A549 (cell line): ENCODE measurements around the gene PPID. TPM values are rescaled to one million over a fixed set of nuclear protein-coding genes. Genes with fewer than 3 reads are reported as not detected.

Experiments
- ATAC-seq, 2 experiments: fragments of 200-7000 bp in 1 of 2; fragments of >200 bp in 1 of 2; cut with Nextera tagmentation in 1 of 2; cut with Tn5 transposase in 1 of 2; 3 replicates each; pipeline versions ENCODE4 v1.8.0 to v1.9.1; 2018 to 2020; ENCODE audit warnings: mild to moderate bottlenecking in 1 of 2, moderate library complexity in 1 of 2
- CTCF ChIA-PET: fragments of 300-600 bp; sonication (Branson Sonifier 250); formaldehyde crosslinking; extraction: SDS; loops from one replicate; lab custom pipeline; 2021; ENCODE audit warnings: antibody characterized with exemption, inconsistent platforms; lab: Yijun Ruan, JAX
- POLR2A ChIA-PET: fragments of 350-600 bp; formaldehyde crosslinking; extraction: SDS; loops from one replicate; lab custom pipeline; 2021; ENCODE audit warnings: antibody characterized with exemption, inconsistent platforms; lab: Yijun Ruan, JAX
- DNase-seq, 2 experiments: peaks; one replicate each; pipeline versions ENCODE4 v3.0.0 to v3.0.0-alpha.2; 2011 to 2016; ENCODE audit warnings: low read depth in 1 of 2, low spot score in 1 of 2
- FAIRE-seq: peaks from 2 replicates; lab custom pipeline; 2011; peaks lifted over from hg19 to GRCh38; lab: Jason Lieb, UNC
- H3K27ac ChIP-seq, 2 experiments: fragments of >200 bp; sonication (Bioruptor Twin); formaldehyde crosslinking; 3 replicates each; pipeline ENCODE4 v1.5.1; 2016 to 2017
- H3K4me1 ChIP-seq: fragments of >200 bp; sonication (Bioruptor Twin); formaldehyde crosslinking; 3 replicates; pipeline ENCODE4 v1.6.1; 2016
- H3K4me2 ChIP-seq: fragments of >200 bp; sonication (Bioruptor Twin); formaldehyde crosslinking; 3 replicates; pipeline ENCODE4 v1.6.1; 2016
- H3K4me3 ChIP-seq: fragments of >200 bp; sonication (Bioruptor Twin); formaldehyde crosslinking; 3 replicates; pipeline ENCODE4 v1.5.1; 2016
- H3K9me3 ChIP-seq: fragments of >200 bp; sonication (Bioruptor Twin); formaldehyde crosslinking; 3 replicates; pipeline ENCODE4 v1.6.1; 2016
- BHLHE40 ChIP-seq: IDR thresholded peaks from 2 replicates; pipeline ENCODE4 v1.6.1; 2012; ENCODE audit warnings: low read depth, low read length, inconsistent platforms
- CHD2 ChIP-seq: fragments of 150-350 bp; IDR thresholded peaks from 2 replicates; pipeline ENCODE4 v1.6.1; 2014; ENCODE audit warnings: low read length; ENCODE audit not compliant: partially characterized antibody
- CHD4 ChIP-seq: fragments of 200-600 bp; sonication (generic); IDR thresholded peaks from 2 replicates; pipeline ENCODE4 v1.6.1; 2016; ENCODE audit warnings: antibody characterized with exemption, mild to moderate bottlenecking, borderline replicate concordance
- EP300 ChIP-seq, 2 experiments: fragments of >200 bp; sonication (Bioruptor Twin); formaldehyde crosslinking; IDR thresholded peaks; 2 replicates in 1 of 2; 3 replicates in 1 of 2; pipeline ENCODE4 v1.6.1; 2016 to 2017
- FOSB ChIP-seq: fragments of 250-450 bp; sonication (Bioruptor Pico); IDR thresholded peaks from 2 replicates; pipeline ENCODE4 v1.5.0; 2020; ENCODE audit warnings: mild to moderate bottlenecking, moderate library complexity
- HEYL ChIP-seq: fragments of 250-450 bp; sonication (Bioruptor Pico); IDR thresholded peaks from 2 replicates; pipeline ENCODE4 v1.8.0; 2021; ENCODE audit warnings: mild to moderate bottlenecking, moderate library complexity
- HOXA7 ChIP-seq: fragments of 250-450 bp; sonication (Bioruptor Pico); IDR thresholded peaks from 2 replicates; pipeline ENCODE4 v1.5.0; 2020; ENCODE audit warnings: mild to moderate bottlenecking, moderate library complexity
- HOXB13 ChIP-seq: fragments of 250-450 bp; sonication (Bioruptor Pico); IDR thresholded peaks from 2 replicates; pipeline ENCODE4 v1.5.0; 2020; ENCODE audit warnings: low read depth, mild to moderate bottlenecking, moderate library complexity
- JUN ChIP-seq, 2 experiments: fragments of >200 bp; sonication (Bioruptor Twin); formaldehyde crosslinking; IDR thresholded peaks; 2 replicates in 1 of 2; 3 replicates in 1 of 2; pipeline ENCODE4 v1.6.1; 2016 to 2017
- JUNB ChIP-seq: fragments of >200 bp; sonication (Bioruptor Twin); formaldehyde crosslinking; IDR thresholded peaks from 2 replicates; pipeline ENCODE4 v1.6.1; 2016
- NFE2L2 ChIP-seq: fragments of 150-350 bp; conservative IDR thresholded peaks from 2 replicates; pipeline ENCODE4 v1.6.1; 2014; ENCODE audit warnings: low read length
- NPAS2 ChIP-seq: fragments of 250-450 bp; sonication (Bioruptor Pico); IDR thresholded peaks from 2 replicates; pipeline ENCODE4 v1.8.0; 2022; ENCODE audit warnings: mild to moderate bottlenecking, moderate library complexity, borderline replicate concordance
- NR3C1 ChIP-seq: fragments of >200 bp; sonication (Bioruptor Twin); formaldehyde crosslinking; IDR thresholded peaks from 3 replicates; pipeline ENCODE4 v1.6.1; 2017
- POLR2A ChIP-seq: IDR thresholded peaks from 2 replicates; pipeline ENCODE4 v1.6.1; 2012; ENCODE audit warnings: mild to moderate bottlenecking, low read length
- RARB ChIP-seq: fragments of 250-450 bp; sonication (Bioruptor Pico); IDR thresholded peaks from 2 replicates; pipeline ENCODE4 v1.8.0; 2021; ENCODE audit warnings: mild to moderate bottlenecking, moderate library complexity
- RFX5 ChIP-seq: fragments of 450-650 bp; IDR thresholded peaks from 2 replicates; pipeline ENCODE4 v1.7.1; 2014; ENCODE audit warnings: antibody characterized with exemption, mild to moderate bottlenecking, moderate library complexity
- RNF2 ChIP-seq: fragments of 200-600 bp; sonication (generic); IDR thresholded peaks from 2 replicates; pipeline ENCODE4 v1.6.1; 2016; ENCODE audit warnings: low read depth, mild to moderate bottlenecking, antibody characterized with exemption, moderate library complexity, borderline replicate concordance
- SMC3 ChIP-seq: fragments of >200 bp; sonication (Bioruptor Twin); formaldehyde crosslinking; IDR thresholded peaks from 3 replicates; pipeline ENCODE4 v1.6.1; 2018; ENCODE audit warnings: inconsistent platforms
- ZNF302 ChIP-seq: fragments of 250-450 bp; sonication (Bioruptor Pico); IDR thresholded peaks from 2 replicates; pipeline ENCODE4 v1.9.0; 2021; ENCODE audit warnings: inconsistent platforms, mild to moderate bottlenecking, moderate library complexity
- WGBS: methylation state at CpG from one replicate; pipeline ENCODE4 v1.1.6; 2017; ENCODE audit errors: missing lambda C conversion rate; 5-methylcytosine and 5-hydroxymethylcytosine counted together
- polyA plus RNA-seq, 4 experiments: library from polyadenylated mRNA; depleted of rRNA in 3 of 4; stranded (reverse); fragments of >200 nt; fragmentation: RNase III in 1 of 4; extraction: RNeasy Plus Mini Kit Qiagen cat#74134 plus additional on column Dnase treatment in 1 of 4; gene quantifications; 2 replicates in 3 of 4; 3 replicates in 1 of 4; pipeline ENCODE4 v1.2.3, GENCODE V29; 2011 to 2017
- TF ChIP-seq, protein P1 (sequence below): IDR thresholded peaks from 2 replicates; pipeline ENCODE4 v1.6.1; 2012; ENCODE audit warnings: low read depth, borderline replicate concordance
- TF ChIP-seq, protein P2 (sequence below): fragments of 200-600 bp; sonication (generic); IDR thresholded peaks from 2 replicates; pipeline ENCODE4 v1.6.1; 2016; ENCODE audit warnings: antibody characterized with exemption, mild to moderate bottlenecking, moderate library complexity
- TF ChIP-seq, protein P3 (sequence below): fragments of >200 bp; sonication (Bioruptor Twin); formaldehyde crosslinking; IDR thresholded peaks from 2 replicates; pipeline ENCODE4 v1.6.1; 2016
- TF ChIP-seq, protein P4 (sequence below): IDR thresholded peaks from 2 replicates; pipeline ENCODE4 v1.6.1; 2012

The PPID gene
- polyA plus RNA-seq, 2 of the 4 experiments (the other 2 are of a cell fraction) = 30.7 to 44.1 TPM

DNA sequence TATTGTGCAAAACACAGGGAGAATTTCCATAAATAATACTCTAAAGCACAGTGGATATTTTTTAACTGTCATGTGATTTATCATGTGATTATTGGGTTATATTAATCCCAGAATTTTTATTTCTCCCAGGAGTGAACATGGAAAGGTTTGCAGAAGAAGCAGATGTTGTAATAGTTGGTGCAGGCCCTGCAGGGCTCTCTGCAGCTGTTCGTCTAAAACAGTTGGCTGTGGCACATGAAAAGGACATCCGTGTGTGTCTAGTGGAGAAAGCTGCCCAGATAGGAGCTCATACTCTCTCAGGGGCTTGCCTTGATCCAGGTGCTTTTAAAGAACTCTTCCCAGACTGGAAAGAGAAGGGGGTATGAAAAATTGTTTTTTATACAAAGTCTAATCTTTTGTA lies 41.1 kb downstream of the PPID start:
- H3K9me3 ChIP-seq = no peaks in the 10 kb centered on the region
- no peak overlapping the region for H3K4me2 ChIP-seq
- H3K4me1 ChIP-seq = no peaks in the 10 kb centered on the region
- TF ChIP-seq FOSB (no peak), NPAS2 (CRISPR knock-in tag) (no peak), JUN (IDR thresholded peaks at IDR 0.05) (no peak), CHD4 (no peak)
- 75% methylated on average over 2 of the region's 2 CpGs for WGBS
- H3K4me3 ChIP-seq = no peak overlapping the region
- ChIA-PET CTCF (no interaction called here), POLR2A (no interaction called here)
- no peak for DNase-seq
- no peak overlapping the region for H3K27ac ChIP-seq
- no peak for FAIRE-seq
- ATAC-seq = no peak

DNA sequence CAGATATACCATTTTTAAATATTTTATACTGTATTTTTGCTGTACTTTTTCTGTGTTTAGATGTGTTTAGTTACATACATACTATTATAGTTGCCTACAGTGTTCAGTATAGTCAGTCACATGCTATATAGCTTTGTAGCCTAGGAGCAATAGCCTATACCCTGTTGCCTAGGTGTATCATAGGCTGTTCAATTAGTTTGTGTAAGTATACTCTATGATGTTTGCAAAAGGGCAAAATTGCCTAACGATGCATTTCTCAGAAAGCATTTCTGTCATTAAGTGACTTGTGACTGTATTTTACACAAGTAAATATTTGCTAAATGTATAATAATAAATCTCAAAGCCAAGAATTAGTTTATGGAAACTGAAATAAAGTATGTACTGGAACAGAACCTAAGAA lies 41.6 kb downstream of the PPID start:
- FAIRE-seq (no peak), DNase-seq (no peak), ATAC-seq (no peak)
- CTCF ChIA-PET = interaction anchor here (0.6 to 1.0 kb wide), 2 partner anchors 11 to 20 kb away, joined by 3 to 5 read pairs; no protein-coding TSS in a partner anchor
- 74% methylated on average over 1 of the region's 1 CpG for WGBS
- TF ChIP-seq JUNB (no peak), NR3C1 (no peak), BHLHE40 (no peak), JUN (IDR thresholded peaks at IDR 0.05) (no peak), HEYL (CRISPR knock-in tag) (no peak), EP300 (IDR thresholded peaks at IDR 0.05) (no peak), NFE2L2 (no peak), HOXB13 (no peak), RARB (CRISPR knock-in tag) (no peak), RNF2 (no peak), FOSB (no peak), ZNF302 (CRISPR knock-in tag) (no peak), SMC3 (no peak), POLR2A (no peak)
- TF ChIP-seq, protein P1, sequence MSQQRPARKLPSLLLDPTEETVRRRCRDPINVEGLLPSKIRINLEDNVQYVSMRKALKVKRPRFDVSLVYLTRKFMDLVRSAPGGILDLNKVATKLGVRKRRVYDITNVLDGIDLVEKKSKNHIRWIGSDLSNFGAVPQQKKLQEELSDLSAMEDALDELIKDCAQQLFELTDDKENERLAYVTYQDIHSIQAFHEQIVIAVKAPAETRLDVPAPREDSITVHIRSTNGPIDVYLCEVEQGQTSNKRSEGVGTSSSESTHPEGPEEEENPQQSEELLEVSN = no peak
- TF ChIP-seq, protein P2, sequence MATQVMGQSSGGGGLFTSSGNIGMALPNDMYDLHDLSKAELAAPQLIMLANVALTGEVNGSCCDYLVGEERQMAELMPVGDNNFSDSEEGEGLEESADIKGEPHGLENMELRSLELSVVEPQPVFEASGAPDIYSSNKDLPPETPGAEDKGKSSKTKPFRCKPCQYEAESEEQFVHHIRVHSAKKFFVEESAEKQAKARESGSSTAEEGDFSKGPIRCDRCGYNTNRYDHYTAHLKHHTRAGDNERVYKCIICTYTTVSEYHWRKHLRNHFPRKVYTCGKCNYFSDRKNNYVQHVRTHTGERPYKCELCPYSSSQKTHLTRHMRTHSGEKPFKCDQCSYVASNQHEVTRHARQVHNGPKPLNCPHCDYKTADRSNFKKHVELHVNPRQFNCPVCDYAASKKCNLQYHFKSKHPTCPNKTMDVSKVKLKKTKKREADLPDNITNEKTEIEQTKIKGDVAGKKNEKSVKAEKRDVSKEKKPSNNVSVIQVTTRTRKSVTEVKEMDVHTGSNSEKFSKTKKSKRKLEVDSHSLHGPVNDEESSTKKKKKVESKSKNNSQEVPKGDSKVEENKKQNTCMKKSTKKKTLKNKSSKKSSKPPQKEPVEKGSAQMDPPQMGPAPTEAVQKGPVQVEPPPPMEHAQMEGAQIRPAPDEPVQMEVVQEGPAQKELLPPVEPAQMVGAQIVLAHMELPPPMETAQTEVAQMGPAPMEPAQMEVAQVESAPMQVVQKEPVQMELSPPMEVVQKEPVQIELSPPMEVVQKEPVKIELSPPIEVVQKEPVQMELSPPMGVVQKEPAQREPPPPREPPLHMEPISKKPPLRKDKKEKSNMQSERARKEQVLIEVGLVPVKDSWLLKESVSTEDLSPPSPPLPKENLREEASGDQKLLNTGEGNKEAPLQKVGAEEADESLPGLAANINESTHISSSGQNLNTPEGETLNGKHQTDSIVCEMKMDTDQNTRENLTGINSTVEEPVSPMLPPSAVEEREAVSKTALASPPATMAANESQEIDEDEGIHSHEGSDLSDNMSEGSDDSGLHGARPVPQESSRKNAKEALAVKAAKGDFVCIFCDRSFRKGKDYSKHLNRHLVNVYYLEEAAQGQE = no peak
- TF ChIP-seq, protein P3, sequence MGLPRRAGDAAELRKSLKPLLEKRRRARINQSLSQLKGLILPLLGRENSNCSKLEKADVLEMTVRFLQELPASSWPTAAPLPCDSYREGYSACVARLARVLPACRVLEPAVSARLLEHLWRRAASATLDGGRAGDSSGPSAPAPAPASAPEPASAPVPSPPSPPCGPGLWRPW = no peak
- TF ChIP-seq, protein P4, sequence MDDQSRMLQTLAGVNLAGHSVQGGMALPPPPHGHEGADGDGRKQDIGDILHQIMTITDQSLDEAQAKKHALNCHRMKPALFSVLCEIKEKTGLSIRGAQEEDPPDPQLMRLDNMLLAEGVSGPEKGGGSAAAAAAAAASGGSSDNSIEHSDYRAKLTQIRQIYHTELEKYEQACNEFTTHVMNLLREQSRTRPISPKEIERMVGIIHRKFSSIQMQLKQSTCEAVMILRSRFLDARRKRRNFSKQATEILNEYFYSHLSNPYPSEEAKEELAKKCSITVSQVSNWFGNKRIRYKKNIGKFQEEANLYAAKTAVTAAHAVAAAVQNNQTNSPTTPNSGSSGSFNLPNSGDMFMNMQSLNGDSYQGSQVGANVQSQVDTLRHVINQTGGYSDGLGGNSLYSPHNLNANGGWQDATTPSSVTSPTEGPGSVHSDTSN = no peak
- POLR2A ChIA-PET = no interaction called here
- Histone ChIP-seq H3K9me3 (no peaks in the 10 kb centered on the region), H3K27ac (no peak overlapping the region), H3K4me3 (no peak overlapping the region), H3K4me1 (no peaks in the 10 kb centered on the region), H3K4me2 (no peak overlapping the region)

DNA sequence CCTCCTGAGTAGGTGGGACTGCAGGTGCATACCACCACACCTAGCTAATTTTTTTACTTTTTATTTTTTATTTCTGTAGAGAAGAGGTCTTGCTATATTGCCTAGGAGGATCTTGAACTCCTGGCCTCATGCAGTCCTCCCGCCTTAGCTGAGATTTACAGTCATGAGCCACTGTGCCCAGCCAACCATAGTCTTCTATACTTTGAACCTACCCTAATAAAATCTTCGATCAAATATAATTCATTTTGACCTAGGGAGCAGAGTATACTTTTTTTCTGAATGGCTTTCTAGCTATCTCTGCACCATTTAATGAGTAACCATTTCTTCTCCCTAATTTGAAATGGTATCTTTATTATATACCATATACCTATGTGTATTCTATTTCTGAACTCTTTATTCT lies 44.4 kb downstream of the PPID start:
- no peak for FAIRE-seq
- no peak for DNase-seq
- Histone ChIP-seq H3K4me2 (no peak overlapping the region), H3K4me1 (no peaks in the 10 kb centered on the region), H3K27ac (no peak overlapping the region), H3K4me3 (no peak overlapping the region), H3K9me3 (no peaks in the 10 kb centered on the region)
- no peak for ATAC-seq
- ChIA-PET CTCF (interaction anchor here (0.9 kb wide), 2 partner anchors 18 to 524 kb away, joined by 4 read pairs; no protein-coding TSS in a partner anchor), POLR2A (no interaction called here)
- WGBS = 80% methylated on average over 2 of the region's 2 CpGs
- TF ChIP-seq, protein P1 = no peak
- TF ChIP-seq SMC3 = no peak
- TF ChIP-seq RFX5 = no peak
- no peak for TF ChIP-seq CHD2
- TF ChIP-seq, protein P3 = no peak
- TF ChIP-seq HOXA7 (CRISPR knock-in tag) = no peak
